GM19351 (cell line): ENCODE measurements around the gene GLT8D2.

Experiments used
- ATAC-seq: cut with Tn5 transposase; IDR thresholded peaks from one replicate; pipeline ENCODE4 v1.9.1; 2021; ENCODE audit warnings: mild to moderate bottlenecking, moderate library complexity; ENCODE audit not compliant: unreplicated experiment

GLT8D2 gene

DNA sequence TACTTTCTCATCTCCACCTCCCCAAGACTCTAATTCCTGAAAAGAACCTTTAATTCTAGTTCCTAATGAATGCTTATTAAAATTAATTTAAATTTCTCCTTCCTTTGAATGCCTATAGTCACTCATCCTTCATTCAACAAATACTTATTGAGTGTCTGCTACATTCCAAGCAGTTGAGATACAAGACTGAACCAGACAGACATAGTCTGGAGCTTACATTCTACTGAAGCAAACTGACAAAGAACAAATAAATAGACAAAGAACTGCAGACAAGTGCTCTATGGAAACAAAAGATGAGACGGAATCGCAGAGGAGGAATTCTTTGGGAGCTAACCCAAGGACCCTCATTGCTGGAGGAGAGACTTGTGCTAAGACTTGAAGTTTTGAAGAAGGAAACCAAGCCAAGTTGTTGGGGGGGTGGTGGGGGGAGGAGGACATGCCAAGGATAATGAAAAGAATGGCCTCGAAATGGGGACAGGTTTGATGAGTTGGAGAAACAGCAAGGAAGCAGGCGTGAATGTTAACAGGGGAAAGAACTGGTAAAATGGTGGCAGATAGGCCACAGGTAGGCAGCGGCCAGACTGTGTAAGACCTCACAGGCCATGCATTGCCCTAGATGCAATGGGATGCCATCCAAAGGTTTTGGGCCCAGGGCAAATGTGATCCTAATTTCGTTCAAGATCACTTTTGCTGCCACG lies 94.0 kb downstream of the GLT8D2 start:
- ATAC-seq = no peak

DNA sequence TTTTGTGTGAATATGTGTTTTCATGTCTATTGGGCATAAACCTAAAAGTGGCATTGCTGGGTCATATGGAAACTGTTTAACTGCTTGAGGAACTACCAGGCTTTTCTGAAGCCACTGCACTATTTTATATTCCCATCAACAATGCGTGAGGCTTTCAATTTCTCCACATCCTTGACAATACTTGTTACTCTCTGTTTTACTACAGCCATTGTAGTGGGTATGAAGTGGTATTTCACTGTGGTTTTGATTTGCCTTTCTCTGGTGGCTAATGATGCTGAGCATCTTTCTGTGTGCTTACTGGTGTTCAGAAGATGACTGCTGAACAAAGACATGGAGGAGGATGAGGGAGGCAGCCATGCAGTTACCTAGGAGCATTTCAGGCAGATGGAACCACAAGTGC lies 97.5 kb downstream of the GLT8D2 start:
- no peak for ATAC-seq

DNA sequence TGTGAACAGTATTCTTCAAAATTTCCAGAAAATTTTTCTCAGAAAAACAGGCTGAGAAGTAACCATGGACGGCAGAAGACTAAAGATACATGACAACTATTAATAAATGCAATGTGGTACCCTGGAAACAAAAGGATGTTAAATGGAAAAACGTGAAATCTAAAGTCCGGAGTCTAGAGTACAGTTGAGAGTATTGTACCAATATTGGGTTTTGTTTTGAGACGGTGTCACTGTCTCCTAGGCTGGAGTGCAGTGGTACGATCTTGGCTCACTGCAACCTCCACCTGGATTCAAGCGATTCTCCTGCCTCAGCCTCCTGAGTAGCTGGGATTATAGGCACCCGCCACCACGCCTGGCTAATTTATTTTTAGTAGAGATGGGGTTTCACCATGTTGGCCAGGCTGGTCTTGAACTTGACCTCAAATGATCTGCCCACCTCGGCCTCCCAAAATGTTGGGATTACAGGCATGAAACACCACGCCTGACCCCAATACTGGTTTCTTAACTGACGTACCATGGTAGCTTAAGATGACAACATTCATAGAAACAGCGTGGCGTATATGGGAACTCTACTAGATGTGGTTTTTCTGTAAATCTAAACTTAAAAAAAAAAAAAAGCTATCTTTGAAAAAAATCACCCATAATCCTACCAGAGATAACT lies 101.1 kb downstream of the GLT8D2 start:
- no peak for ATAC-seq

DNA sequence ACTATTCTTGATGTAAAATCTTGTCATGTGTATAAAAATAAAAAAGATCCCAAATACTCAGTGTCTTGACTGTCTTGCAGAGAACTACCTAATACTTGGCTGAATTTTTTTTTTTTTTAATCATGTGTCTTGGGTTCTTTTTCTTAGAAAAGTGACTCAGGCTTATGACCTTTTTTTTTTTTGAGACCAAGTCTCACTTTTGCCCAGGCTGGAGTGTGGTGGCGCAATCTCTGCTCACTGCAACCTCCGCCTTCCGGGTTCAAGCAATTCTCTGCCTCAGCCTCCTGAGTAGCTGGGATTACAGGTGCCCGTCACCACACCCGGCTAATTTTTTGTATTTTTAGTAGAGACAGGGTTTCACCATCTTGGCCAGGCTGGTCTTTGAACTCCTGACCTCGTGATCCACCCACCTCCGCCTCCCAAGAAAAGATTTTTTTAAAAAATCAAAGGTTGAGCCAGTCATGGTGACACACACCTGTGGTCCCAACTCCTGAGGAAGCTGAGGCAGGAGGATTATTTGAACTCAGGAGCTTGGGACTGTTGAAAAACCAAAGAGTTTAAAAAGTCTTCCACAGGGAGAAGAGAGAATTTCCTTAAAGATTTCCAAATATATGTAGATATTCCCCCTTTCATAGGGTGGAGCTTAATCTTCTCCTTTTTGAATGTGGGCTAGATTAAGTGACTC lies 102.0 kb downstream of the GLT8D2 start:
- ATAC-seq = no peak

DNA sequence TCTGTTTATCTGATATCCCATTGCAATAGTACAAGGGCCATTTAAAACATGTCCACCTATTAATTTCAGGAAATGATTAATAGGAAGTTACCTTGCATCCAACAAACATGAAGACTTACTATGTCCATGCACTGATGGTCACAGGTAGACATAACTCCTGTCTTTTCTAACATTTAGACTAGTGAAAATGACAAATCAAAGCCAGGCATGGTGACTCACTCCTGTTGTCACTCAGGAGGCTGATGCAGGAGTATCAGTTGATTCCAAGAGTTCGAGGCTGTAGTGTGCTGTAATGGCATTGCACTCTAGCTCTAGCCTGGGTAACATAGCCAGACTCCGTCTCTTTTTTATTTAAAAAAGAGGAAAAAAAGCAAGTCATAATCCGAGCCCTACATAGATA lies 105.0 kb downstream of the GLT8D2 start:
- no peak for ATAC-seq
